HG03460 (cell line): ENCODE data around the gene TBCB.
"Not testable (repeated sequence)": the region's sequence is repeated elsewhere in the genome, so short reads cannot be mapped to it uniquely, and the experiment has no call there.

Experiments
- ATAC-seq: cut with Tn5 transposase; IDR thresholded peaks from one replicate; pipeline ENCODE4 v1.9.1; 2021; ENCODE audit not compliant: unreplicated experiment

TBCB gene

DNA sequence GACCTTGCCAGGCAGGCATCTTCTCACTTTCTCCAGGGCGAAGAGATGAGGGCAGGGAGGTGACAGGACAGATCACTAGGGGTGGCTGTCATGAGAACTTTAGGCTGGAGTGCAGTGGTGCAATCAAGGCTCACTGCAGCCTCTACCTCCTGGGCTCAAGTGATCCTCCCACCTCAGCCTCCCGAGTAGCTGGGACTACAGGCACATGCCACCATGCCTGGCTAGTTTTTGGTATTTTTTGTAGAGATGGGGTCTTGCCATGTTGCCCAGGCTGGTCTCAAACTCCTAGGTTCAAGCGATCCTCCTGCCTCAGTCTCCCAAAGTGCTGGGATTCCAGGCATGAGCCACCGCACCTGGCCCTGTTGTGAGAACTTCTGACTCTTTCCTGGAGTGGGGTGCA is 19.6 kb downstream of the TBCB start:
- ATAC-seq, result not testable (repeated sequence)

DNA sequence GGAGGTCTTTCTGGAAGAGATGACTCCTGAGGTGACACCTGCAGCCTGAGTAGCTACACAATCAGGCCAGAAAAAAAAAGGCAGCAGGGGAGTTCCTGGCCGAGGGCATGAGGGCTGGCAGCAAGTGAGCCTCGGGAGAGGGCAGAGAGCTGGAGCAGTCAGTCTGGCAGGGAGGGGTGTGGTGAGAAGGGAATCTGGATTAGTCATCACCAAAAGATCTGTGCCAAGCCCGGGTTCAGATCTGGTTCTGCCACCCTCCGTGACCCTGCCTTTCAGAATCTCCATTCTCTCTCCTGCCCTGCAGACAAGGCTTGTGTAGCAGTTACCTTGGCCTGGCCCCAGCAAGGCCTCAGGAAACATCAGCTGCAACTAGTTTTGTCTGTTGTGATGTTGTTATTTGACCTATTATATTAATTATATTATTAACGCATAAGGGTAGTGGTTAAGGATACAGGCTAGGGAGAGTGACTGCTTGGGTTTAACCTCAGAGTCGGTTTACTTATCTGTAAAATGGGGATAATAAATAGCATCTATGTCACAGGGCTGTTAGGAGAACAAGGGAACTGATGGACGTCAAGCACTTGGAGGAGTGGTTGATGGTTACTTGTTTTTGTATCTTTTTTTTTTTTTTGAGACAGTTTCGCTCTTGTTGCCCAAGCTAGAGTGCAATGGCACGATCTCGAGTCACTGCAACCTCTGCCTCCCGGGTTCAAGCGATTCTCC is 21.9 kb downstream of the TBCB start:
- ATAC-seq, result no peak

DNA sequence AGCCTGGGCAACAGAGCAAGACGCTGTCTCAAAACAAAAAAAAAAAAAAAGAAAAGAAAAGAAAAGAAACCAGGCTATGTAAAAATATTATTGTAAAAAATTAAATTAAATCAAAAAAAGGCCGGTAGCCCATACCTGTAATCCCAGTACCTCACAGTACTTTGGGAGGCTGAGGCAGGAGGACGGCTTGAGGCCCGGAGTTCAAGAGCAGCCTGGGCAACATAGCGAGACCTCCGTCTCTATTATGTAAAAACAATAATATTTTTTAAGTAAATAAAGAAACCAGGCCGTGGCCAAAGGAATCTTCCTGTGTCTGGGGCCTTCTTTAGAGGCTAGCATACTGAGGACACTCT is 23.8 kb downstream of the TBCB start:
- ATAC-seq, result no peak

DNA sequence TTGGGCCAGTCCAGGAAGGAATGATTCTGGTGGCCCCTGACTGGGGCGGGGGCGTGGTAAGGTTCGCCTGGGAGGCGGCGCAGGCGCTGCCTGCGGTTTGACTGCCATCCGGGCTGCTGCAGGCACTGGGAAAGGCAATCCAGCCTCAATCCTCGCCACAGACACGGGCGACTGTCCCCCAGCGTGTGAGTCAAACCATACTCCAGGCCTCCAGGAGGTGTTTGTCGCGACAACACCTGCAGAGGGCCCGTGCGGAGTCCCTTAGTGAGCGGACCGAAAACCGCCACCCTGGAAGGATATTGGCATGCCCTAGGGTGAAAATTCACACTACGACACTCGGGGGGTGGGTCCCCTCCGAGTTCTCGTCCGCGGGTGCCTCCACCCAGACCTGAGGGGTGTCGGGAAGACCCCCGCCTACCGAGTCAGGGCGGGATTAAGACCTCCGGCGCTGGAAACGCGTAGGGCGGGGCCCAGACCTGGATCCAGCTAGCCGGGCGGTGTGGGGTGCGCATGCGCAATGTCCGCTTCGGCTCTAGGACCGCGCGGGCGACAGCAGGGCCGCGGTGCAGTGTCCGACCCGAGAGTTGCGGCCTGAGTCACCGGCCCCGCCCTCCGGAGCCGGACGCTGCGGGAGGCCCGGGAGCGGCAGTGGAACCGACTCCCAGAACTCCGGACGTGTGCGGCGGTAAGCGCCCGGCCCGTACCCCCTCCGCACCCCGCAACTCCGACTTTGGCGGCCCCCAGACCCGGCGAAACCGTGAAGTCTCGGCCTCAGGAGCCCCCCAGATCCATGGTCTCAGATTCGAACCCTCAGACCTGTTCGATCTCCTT is 24.4 kb downstream of the TBCB start, which contains the start of gene CAPNS1:
CAPNS1 (plus strand) TSS at position 594 of the 831 bp plus-strand sequence. CDS start 946 bp downstream, outside the sequence.
- peak; percentile 74 for ATAC-seq

DNA sequence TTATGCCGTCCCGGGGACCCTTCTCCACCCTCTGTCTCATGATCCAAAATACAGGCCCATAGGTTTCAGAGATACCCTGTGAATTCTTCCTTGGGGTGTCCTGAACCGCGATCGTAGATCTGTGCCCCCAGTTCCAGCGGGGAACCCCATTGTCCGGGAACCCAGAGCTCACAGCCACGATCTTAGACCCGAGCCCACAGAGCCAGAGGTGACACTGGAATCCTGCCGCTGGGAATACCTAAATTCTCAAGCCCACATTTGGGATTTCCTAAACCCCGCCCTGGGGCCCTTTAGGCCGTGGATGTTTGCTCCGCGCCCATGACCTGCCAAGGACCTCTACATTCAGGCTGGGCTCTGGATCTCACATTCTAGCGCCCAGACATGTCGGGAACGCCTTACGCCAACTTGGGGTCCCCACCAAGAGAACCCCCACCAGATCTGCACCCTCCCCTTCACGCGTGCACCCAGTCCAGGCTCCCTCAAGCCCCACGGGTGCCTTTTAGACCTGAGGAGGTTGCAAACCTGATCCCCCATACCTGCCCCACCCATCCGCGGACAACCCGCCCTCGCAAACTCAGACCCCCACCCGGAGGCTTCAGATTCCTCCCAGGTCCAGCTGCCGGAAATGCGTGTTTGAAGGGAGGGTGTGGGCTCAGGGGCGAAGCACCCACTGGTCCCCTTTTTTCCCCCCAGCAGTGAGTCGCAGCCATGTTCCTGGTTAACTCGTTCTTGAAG is 25.2 kb downstream of the TBCB start:
- ATAC-seq, result peak; percentile 3

DNA sequence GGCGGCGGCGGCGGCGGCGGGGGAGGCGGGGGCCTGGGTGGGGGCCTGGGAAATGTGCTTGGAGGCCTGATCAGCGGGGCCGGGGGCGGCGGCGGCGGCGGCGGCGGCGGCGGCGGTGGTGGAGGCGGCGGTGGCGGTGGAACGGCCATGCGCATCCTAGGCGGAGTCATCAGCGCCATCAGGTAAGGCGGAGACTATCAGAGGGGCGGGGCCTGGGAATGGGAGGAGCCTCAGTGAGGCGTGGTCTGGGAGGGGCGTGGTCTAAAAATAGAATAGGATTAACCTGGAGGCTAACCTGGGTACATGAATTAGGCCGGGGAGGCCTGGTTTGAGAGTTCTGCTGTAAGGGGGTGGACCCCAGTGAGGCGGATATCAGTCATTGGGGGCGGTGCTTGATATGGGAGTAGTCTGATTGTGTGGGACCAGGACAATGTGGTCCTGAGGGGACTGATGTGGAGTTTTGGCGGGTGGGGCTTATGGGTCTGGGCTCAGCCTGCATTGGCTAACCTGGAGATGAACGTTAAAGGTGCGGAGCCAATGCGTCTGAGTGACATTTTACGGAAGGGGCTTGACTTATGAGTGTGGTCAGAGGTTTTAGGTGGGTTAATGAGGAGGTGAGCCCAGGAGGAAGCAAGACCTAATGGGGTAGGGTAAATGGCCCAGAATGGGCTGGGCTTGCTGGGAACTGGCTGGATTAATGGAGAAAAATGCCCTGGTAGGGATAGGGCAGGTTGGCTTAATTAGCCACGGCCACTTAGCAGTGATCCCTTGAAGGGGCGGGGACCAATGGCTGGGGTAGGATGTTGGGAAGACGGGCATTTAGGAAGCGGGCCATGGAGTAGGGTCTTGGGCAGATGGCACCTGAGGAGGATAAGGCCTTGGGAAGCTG is 26.0 kb downstream of the TBCB start:
- peak; percentile 42 for ATAC-seq

DNA sequence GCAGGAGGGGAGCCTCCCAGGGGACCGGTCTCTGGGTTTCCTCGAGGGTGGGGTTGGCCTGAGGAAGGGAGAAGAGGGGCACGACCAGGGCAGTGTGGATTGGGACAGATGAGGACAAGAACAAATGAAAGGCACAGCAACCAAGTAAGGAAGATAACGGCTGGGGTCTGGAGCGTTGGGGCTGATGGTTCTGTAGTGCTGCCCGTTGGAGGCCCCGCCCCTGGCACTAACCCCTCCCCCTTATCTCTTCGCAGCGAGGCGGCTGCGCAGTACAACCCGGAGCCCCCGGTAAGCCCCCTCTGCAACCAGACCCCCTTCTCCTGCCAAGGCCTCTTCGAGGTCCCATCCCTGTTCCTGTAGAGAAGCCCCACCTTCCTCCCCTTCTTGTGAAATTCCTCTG is 26.8 kb downstream of the TBCB start:
- no peak for ATAC-seq

DNA sequence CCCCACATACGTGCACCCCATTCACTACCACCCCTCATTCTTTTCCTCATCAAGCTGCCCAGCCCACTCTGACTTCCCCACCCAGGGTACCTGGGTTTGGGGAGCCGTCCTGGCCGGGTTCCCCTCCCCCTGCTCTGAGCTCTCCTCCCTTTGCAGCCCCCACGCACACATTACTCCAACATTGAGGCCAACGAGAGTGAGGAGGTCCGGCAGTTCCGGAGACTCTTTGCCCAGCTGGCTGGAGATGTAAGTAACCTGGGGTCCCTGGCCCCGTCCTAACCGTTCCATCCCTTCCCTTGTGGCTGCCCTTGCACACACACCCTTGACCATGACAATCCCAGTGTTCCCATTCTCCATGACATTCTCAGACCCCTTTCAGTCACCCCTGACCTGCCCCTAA is 27.2 kb downstream of the TBCB start:
- no peak for ATAC-seq

DNA sequence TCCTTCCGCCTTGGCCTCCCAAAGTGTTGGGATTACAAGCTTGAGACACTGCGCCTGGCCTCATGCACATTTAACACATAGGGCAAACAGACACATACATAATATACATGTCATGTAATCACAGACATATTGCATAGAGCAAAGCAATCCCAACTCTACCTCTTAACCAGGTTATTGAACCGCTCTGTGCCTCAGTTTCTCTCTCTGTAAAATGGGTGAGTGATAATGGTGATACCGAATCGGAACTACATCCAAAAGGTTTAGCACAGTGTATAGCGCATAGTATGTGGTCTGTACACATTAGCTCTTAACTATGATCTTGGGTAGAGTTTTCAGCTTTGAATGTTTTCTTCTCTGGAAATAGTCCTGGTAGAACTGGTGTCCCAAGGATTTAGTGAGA is 29.4 kb downstream of the TBCB start:
- no peak for ATAC-seq

DNA sequence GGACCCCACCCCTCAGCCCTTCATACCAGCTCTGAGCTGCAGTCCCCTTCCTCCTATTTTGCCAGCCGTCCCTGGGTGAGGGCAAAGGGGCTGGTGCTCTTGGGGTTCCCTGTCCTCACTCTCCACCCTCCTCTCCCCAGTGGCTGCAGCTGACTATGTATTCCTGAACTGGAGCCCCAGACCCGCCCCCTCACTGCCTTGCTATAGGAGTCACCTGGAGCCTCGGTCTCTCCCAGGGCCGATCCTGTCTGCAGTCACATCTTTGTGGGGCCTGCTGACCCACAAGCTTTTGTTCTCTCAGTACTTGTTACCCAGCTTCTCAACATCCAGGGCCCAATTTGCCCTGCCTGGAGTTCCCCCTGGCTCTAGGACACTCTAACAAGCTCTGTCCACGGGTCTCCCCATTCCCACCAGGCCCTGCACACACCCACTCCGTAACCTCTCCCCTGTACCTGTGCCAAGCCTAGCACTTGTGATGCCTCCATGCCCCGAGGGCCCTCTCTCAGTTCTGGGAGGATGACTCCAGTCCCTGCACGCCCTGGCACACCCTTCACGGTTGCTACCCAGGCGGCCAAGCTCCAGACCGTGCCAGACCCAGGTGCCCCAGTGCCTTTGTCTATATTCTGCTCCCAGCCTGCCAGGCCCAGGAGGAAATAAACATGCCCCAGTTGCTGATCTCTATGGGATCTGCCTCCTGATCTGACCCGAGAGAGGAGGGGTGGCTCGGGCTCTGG is 34.6 kb downstream of the TBCB start:
- no peak for ATAC-seq

DNA sequence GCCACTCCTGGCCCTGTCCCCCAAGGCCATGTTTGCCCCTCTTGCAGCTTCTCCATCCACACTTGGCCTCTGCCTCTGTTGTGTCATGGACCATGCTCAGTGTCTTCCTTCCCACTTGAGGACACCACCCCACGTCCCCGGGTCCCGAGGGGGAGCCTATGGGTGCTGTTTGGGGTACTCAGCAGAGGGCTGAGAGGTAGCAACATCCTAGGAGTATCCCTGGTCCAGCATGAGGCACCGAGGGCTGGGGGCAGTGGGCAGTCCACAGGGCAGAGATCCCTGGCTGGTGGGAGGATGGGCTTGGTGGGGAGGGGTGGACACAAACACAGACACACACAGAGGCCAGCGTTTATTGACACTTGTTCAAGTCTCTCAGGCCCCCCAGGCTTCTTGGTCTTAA is 35.3 kb downstream of the TBCB start:
- no peak for ATAC-seq

DNA sequence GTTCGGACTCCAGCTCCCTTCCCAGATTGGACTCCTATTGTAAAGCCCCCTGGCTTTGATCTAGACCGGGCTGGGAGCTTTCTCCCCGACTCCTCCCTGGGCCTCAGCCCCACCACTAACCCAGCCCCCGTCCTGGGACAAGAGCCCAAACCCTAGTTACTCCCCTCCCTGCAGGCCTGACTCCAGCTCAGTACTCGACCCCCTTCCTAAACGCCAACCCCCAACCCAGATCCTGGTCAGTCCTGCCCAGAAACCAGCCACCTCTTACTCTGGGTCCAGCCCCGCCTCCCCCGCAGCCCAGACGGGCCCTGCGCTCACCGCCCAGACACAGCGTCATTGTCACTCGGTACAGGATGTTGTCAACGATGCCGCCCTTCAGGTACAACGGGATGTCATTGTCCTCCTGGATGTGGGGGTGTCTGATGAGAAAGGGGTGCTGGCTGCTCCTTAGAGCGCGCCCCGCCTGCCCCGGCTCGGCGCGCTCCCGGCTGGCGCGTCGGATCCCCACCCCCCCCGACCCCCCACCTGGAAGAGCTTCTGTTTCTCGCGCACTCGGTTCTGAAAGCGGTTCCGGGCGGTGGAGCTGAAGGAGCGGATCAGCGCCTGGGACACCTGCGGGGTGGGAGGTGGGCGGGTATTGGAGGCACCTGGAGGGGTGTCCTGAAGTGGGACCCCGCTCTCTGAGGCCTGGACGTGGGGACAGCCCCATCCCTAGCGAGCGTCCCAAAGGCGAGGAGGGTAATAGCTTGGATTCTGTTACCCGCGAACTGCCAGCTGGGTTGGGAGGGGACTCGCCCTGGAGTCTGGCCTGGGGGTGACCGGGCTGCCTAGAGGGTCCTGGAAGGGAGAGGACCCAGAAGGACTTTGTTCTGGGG is 36.1 kb downstream of the TBCB start:
- no peak for ATAC-seq

DNA sequence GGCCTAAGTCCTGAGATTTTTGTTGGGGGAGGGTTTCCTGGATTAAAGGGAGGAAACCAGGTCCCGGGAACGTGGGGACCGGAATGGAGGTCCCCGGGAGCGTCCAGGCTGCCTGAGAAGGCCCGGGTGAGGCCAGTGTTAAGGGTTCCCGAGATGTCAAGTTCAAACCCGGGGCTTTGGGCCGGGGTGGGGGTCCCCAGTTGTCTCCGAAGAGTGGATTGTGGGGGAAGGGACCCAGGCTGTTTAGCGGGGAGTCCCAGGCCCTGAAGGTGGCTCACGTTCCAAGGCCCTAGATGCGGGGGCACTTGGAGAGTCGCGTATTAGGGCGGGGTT is 36.7 kb downstream of the TBCB start:
- ATAC-seq, result no peak

DNA sequence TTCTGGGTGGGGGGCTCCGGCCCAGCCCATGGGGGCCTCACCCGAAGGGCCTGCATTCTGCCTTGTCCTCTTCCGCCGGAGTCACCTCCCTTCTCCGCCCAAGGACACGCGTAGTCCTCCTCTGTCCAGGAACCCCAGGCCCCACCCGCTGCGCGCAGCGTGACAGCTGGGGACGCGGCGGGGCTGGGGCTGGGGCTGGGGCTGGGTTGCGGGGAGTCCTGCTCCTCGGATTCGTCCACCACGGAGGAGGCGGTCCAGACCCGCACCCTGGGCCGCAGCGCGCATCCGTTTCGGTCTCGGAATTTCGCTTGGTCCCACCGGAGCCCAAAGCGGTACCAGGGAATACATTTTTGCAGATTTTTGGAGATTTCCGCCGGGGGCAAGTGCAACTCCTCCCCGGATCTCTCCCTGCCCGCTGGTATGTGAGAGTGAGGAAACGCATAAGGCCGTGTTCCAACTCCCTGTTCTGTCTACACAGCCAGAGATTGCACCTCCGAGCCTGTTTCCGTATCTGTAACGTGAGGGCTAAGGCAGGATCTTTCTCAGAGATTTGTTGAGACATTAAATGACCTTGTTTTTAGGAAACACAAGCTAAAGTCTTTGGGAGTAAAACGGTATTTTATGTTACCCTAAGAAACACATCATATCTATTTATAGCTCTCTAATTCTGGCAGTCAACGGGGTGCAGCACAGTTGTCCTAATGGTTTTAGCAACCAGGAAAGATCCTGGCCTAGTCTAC is 37.3 kb downstream of the TBCB start, which contains the start of gene COX7A1:
COX7A1 (minus strand) TSS at position 96 of the 740 bp plus-strand sequence; CDS start at position 56, 40 bp downstream.
- no peak for ATAC-seq

DNA sequence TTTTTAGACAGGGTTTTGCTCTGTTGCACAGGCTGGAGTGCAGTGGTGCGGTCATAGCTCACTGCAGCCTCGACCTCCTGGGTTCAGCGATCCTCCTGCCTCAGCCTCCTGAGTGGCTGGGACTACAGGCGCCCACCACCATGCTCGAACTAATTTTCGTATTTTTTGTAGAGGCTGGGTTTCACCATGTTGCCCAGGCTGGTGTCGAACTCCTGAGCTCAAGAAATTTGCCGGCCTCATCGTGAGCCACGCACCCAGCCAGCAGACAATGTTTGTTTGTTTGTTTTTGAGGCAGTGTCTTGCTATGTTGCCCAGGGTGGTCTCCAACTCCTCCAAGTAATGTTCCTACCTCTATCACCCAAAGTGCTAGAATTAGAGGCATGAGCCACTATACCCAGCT is 37.9 kb downstream of the TBCB start:
- no peak for ATAC-seq

DNA sequence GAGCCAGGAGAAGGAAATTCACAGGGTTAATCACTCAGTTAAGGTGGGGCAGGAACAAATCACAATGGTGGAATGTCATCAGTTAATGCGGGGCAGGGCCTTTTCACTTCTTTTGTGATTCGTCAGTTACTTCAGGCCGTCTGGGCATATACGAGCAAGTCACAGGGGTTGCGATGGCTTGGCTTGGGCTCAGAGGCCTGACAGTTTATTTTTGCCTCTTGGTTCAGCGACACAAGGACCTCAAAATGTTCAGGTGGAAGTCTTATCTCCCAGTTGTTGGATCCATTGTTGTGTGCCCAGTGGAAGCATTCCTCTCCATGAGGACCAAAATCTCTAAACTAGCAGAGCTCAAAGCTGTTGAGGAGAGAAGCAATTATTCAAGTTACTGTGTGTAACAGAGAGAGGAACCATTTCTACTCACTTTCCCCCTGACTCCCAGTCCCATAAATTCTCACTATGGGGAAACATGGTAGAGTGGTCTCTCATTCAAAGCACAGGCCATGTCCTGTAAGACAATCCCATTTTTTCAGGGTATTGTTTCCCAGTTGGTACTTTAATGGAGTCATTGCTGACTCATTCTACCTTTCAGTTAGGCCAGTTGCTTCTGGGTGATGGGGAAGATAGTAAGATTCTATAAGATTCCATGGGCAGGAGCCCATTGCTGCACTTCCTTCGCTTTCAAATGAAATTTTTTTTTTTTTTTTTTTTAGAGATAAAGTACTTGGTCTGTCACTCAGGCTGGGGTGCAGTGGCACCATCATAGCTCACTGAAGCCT is 45.7 kb downstream of the TBCB start:
- ATAC-seq, result no peak

DNA sequence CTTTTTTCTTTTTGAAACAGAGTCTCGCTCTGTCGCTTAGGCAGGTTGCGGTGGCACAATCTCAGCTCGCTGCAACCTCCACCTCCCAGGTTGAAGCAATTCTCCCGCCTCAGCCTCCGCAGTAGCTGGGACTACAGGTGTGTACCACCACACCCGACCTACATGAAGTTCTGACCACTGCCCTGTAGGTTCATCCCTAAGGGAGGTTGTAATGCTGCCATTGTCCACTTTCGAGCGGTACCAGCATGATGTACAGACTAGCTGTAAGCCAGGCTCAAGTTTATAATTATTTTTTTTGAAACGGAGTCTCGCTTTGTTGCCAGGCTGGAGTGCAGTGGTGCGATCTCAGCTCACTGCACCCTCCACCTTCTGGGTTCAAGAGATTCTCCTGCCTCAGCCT is 48.5 kb downstream of the TBCB start:
- ATAC-seq, result no peak
